Measurements from ENCODE around the gene TES. TPM values are rescaled to one million over a fixed set of nuclear protein-coding genes. Genes with fewer than 3 reads are reported as not detected.

Gene TES
- total and polyA plus RNA-seq, 2 of the 8 experiments (the other 6 are each of a cell fraction or from before 2014, with no cell fraction given), result 18.2 to 36.3 TPM

GRCh38 chr7:116193329-116194087, 16.8 kb upstream of the TES start:
- Histone ChIP-seq H2BK20ac (ENCODE audit: low read length) (no peak overlapping the region), H3K56ac (replicated peaks; ENCODE audit: insufficient read length, low read depth, low read length) (no peak overlapping the region), H2AK5ac (ENCODE audit: low read depth, low read length) (no peak overlapping the region), H3K27me3 (replicated peaks in 1 of 4; ENCODE audit: control insufficient read depth in 3 of 4, extremely low read depth in 1 of 4, insufficient read depth in 3 of 4, low read length in 3 of 4) (no peaks in the 10 kb centered on the region), H4K20me1 (replicated peaks in 1 of 2; ENCODE audit: control insufficient read depth in 1 of 2, insufficient read depth in 2 of 2, low read length in 2 of 2) (no peaks in the 10 kb centered on the region), H3K23me2 (ENCODE audit: low read depth, low read length) (no peaks in the 10 kb centered on the region), H3K23ac (ENCODE audit: insufficient read length) (no peak overlapping the region), H2AFZ (ENCODE audit: low read length) (no peak overlapping the region), H2BK12ac (ENCODE audit: low read depth, low read length) (no peak overlapping the region), H3K9me3 (ENCODE audit: insufficient read depth in 2 of 2, low read depth in 1 of 2, low read length in 1 of 2) (no peaks in the 10 kb centered on the region), H3K18ac (ENCODE audit: extremely low read depth, low read length) (no peak overlapping the region), H3K27ac (ENCODE audit: low read depth, low read length) (no peak overlapping the region), H2BK120ac (replicated peaks; ENCODE audit: low read depth, low read length) (no peak overlapping the region), H2BK15ac (ENCODE audit: low read length) (no peak overlapping the region), H3K4ac (replicated peaks; ENCODE audit: insufficient read length, low read depth, low read length) (no peak overlapping the region), H4K91ac (replicated peaks; ENCODE audit: insufficient read length, low read length) (no peak overlapping the region), H3K9ac (replicated peaks in 1 of 4; ENCODE audit: extremely low read depth in 1 of 4, low read depth in 3 of 4, low read length in 3 of 4) (no peak overlapping the region), H3K4me2 (ENCODE audit: insufficient read depth in 1 of 2, low read depth in 2 of 2, low read length in 2 of 2) (no peak overlapping the region), H3K4me1 (replicated peaks in 1 of 4; ENCODE audit: control insufficient read depth in 3 of 4, insufficient read depth in 4 of 4, low read length in 3 of 4) (no peaks in the 10 kb centered on the region), H4K5ac (ENCODE audit: insufficient read length, low read depth, low read length) (no peak overlapping the region), H3K36me3 (ENCODE audit: control insufficient read depth in 2 of 4, insufficient read depth in 4 of 4, low read length in 3 of 4) (no peaks in the 10 kb centered on the region), H3K79me1 (ENCODE audit: low read depth, low read length) (no peaks in the 10 kb centered on the region), H3K79me2 (ENCODE audit: control insufficient read depth in 1 of 2, insufficient read depth in 2 of 2, low read length in 2 of 2) (no peaks in the 10 kb centered on the region), H3K14ac (ENCODE audit: insufficient read length) (no peak overlapping the region), H4K8ac (ENCODE audit: extremely low read depth, insufficient read depth, low read length) (no peak overlapping the region), H3K4me3 (ENCODE audit: extremely low read depth in 1 of 4, insufficient read depth in 2 of 4, low read depth in 3 of 4, low read length in 4 of 4) (no peak overlapping the region), H2BK5ac (ENCODE audit: low read depth, low read length) (no peak overlapping the region)
- ChIA-PET CTCF (ENCODE audit: partially characterized antibody) (no interaction called here), POLR2A (ENCODE audit: partially characterized antibody) (no interaction called here)
- WGBS, 2 experiments (ENCODE audit: extremely low coverage in 1 of 2, insufficient coverage in 1 of 2, insufficient read length in 1 of 2, insufficient replicate concordance in 2 of 2, low coverage in 1 of 2, low lambda C conversion rate in 2 of 2, missing lambda C conversion rate in 1 of 2), result 90% methylated on average over 5 of the region's 5 CpGs; no CpG with 5 or more reads in 1 of the 2 experiments
- FAIRE-seq (no peak), DNase-seq (ENCODE audit: low read depth in 1 of 2, low spot score in 2 of 2) (no peak)
- TF ChIP-seq BCL11A (IDR thresholded peaks at IDR 0.05; ENCODE audit: low read depth in 2 of 2, low read length in 2 of 2), result no peak
